ENCODE results near the gene GAS6.

- TF ChIP-seq CTCF (conservative IDR thresholded peaks at IDR 0.05) (no peak), EZH2 (IDR thresholded peaks at IDR 0.05; ENCODE audit: low read depth) (no peak)
Measured at GRCh38 chr13:113850722-113851479, 13.0 kb downstream of the GAS6 start.

Data from PC-9 (cell line).